AG04450 (cell line): ENCODE data around the gene SORCS2. TPM values are rescaled to one million over a fixed set of nuclear protein-coding genes. Genes with fewer than 3 reads are reported as not detected.

Experiments used
- CTCF ChIA-PET: fragments of 300-600, 350-600 bp; formaldehyde crosslinking; extraction: SDS; loops from one replicate; lab custom pipeline; 2022; ENCODE audit warnings: antibody characterized with exemption, inconsistent platforms; lab: Charles Lee
- POLR2A ChIA-PET: fragments of 350-600 bp; formaldehyde crosslinking; extraction: SDS; loops from one replicate; lab custom pipeline; 2021; ENCODE audit warnings: antibody characterized with exemption, inconsistent platforms; lab: Yijun Ruan, JAX
- DNase-seq: peaks from one replicate; pipeline ENCODE4 v3.0.0-alpha.2; 2011; ENCODE audit warnings: low read depth, low spot score
- H3K27ac ChIP-seq: one replicate; pipeline ENCODE4 v1.5.1; 2012; ENCODE audit warnings: low read depth, low read length, control low read depth
- H3K27me3 ChIP-seq: one replicate; pipeline ENCODE4 v1.6.0; 2012; ENCODE audit warnings: low read length; ENCODE audit not compliant: control insufficient read depth, insufficient read depth
- H3K4me3 ChIP-seq: 2 replicates; pipeline ENCODE4 v1.5.1; 2011; ENCODE audit warnings: mild to moderate bottlenecking, low read depth, low read length, control low read depth
- H3K9me3 ChIP-seq: 2 replicates; pipeline ENCODE4 v1.5.1; 2012; ENCODE audit warnings: low read length; ENCODE audit not compliant: control insufficient read depth, insufficient read depth
- CTCF ChIP-seq: IDR thresholded peaks from 2 replicates; pipeline ENCODE4 v1.5.1; 2011; ENCODE audit warnings: low read depth, low read length, control low read depth, inconsistent platforms
- polyA plus RNA-seq: library from polyadenylated mRNA; depleted of rRNA; stranded (reverse); fragments of >200 nt; gene quantifications from 2 replicates; pipeline ENCODE4 v1.2.3, GENCODE V29; 2011

The SORCS2 gene
- polyA plus RNA-seq, 1 experiment: 0.29 TPM

GRCh38 chr4:7286798-7287197 lies 94.5 kb downstream of the SORCS2 start:
- Histone ChIP-seq H3K27me3 (peaks cover 59% of the 10 kb centered on the region), H3K9me3 (no peaks in the 10 kb centered on the region; the same call in 1 of the 2 replicates), H3K27ac (no peak overlapping the region), H3K4me3 (no peak overlapping the region)
- POLR2A ChIA-PET: no interaction called here
- CTCF ChIA-PET: no interaction called here
- no peak for TF ChIP-seq CTCF
- DNase-seq: no peak

- Histone ChIP-seq H3K27me3 (peaks cover 59% of the 10 kb centered on the region), H3K9me3 (no peaks in the 10 kb centered on the region; the same call in 1 of the 2 replicates), H3K4me3 (no peak overlapping the region), H3K27ac (no peak overlapping the region)
- TF ChIP-seq CTCF: no peak
- CTCF ChIA-PET: no interaction called here
- no peak for DNase-seq
- POLR2A ChIA-PET: no interaction called here
Measured at GRCh38 chr4:7287274-7287917, 95.1 kb downstream of the SORCS2 start.

DNA sequence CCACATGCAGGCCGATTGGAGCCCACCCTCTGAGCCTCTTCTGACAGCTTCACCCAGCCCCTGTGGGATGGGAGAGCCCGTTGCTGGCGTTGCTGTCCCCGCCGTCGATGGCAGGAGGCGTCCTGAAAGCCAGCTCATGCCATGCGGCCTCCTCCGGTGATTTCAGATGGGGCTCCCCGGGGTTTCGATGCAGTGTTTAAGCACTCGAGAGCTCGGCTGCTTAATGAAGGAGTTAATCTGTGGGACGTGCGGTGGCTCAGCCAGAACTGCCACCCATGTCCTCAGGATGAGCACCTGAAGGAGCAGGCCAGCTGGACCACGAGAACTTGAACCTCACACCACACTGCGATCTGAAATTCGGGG lies 95.6 kb downstream of the SORCS2 start:
- H3K9me3 ChIP-seq: no peaks in the 10 kb centered on the region; the same call in 1 of the 2 replicates
- no peak for TF ChIP-seq CTCF
- no peak overlapping the region for H3K27ac ChIP-seq
- ChIA-PET CTCF (no interaction called here), POLR2A (no interaction called here)
- DNase-seq: no peak
- peaks cover 59% of the 10 kb centered on the region for H3K27me3 ChIP-seq
- H3K4me3 ChIP-seq: no peak overlapping the region

DNA sequence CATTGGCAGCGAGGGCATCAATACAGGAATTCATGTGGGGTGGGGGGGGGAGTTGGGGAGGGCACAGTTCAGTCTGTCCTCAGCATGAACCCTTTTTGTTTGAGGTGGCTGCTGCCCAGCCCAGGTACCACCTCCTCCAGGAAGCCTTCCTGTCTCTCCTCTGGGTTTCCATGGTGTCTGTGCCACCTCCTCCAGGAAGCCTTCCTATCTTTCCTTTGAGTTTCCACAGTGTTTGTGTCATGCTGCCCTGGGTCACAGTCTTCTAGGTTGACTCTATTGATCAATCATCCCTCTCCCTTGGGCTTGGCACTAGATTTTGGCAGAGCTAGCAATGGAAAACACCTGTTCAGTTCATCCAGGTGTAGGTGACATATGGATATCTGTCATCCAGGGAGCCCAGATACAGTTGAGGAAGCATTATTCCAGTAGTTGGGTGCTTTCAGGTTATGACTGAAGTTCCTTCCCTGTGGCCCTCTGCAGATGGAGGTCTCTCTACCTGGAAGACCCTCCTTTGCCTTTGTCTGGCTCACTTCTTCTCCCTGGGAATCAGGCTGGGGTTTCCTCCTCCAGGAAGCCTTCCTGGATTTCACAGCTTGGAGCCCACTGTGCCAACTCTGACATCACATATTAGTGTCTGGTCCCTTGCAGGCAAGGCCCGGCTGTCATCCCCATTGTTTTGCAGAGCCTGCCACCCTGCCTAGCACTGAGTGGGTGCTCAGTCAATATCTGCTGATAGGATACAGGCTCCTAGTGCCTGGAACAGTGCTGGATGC lies 96.6 kb downstream of the SORCS2 start:
- DNase-seq: no peak
- ChIA-PET CTCF (no interaction called here), POLR2A (no interaction called here)
- Histone ChIP-seq H3K27ac (no peak overlapping the region), H3K9me3 (no peaks in the 10 kb centered on the region; the same call in 1 of the 2 replicates), H3K4me3 (no peak overlapping the region), H3K27me3 (peaks cover 53% of the 10 kb centered on the region)
- TF ChIP-seq CTCF: no peak

- TF ChIP-seq CTCF: no peak
- Histone ChIP-seq H3K9me3 (no peaks in the 10 kb centered on the region; the same call in 1 of the 2 replicates), H3K27ac (no peak overlapping the region), H3K4me3 (no peak overlapping the region), H3K27me3 (peaks cover 47% of the 10 kb centered on the region)
- CTCF ChIA-PET: interaction anchor here (1.4 kb wide), 1 partner anchor 188 kb away, joined by 4 read pairs; no protein-coding TSS in a partner anchor
- DNase-seq: no peak
- POLR2A ChIA-PET: no interaction called here
Measured at GRCh38 chr4:7289589-7289988, 97.3 kb downstream of the SORCS2 start.
